GM18499 (cell line): ENCODE data around the gene VILL.
A peak's percentile ranks its signal among the peaks of the same experiment; 100 is the strongest.
"Not testable (repeated sequence)": the region's sequence is repeated elsewhere in the genome, so short reads cannot be mapped to it uniquely, and the experiment has no call there.

Source experiments
- ATAC-seq: cut with Tn5 transposase; IDR thresholded peaks from one replicate; pipeline ENCODE4 v1.9.1; 2021; ENCODE audit warnings: moderate number of reproducible peaks; ENCODE audit not compliant: insufficient read depth, unreplicated experiment

VILL gene

GRCh38 chr3:37982331-37982730, 8.3 kb upstream of the VILL start:
- ATAC-seq = no peak

GRCh38 chr3:37984051-37984450, 6.5 kb upstream of the VILL start:
- no peak for ATAC-seq

DNA sequence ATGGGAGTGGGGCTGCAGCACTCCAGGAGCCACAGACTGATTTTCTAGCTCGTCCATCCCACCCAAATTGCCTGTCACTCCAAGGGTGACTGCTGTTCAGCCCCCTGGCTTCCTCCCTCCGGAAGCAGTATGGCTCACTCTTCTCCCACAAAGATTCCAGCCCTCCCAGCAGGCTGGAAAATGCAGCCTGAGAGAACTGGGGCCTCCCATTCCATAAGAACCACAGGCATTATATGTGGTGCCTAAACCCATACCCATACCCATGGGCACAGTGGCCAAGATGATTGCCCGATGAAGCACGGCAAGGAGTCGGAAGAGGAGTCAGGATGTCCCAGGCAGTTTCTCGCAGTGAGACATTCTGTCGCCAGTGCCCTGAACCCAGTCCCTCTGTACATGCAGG, 6.0 kb upstream of the VILL start:
- ATAC-seq = no peak

DNA sequence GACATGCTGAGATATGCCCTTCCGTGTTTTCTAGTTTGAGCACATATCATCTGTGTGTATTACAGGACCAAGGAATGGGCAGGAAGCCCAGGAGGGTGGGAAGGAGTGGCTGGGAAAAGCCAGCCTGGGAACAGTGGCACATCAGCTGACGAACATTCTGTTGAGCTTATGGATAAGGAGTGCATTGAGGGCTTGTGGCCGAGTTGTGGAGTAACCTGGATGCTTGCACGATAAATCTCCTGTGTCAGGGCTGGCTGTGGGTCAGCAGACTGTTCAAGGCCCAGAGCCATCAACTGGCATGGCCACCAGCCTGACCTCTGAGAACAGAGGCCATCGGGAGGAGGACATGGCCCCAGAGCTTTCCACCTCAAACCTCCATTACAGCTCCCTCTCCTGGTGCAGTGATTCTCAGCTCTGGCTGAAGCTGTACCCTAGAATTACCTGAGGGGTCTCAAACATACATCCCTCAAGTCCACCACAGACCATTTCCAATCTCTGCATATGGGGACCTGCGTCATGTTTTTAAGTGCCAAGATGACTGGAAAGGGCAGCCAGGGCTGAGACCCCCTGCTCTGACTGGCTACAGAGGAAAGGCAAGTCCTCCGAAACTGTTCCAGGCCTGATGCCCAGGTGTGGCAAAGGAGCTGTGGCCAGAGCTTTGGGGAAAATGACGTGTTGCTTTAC, 4.8 kb upstream of the VILL start:
- ATAC-seq = no peak

- ATAC-seq = no peak
Observed at GRCh38 chr3:37986479-37987314, 3.9 kb upstream of the VILL start.

DNA sequence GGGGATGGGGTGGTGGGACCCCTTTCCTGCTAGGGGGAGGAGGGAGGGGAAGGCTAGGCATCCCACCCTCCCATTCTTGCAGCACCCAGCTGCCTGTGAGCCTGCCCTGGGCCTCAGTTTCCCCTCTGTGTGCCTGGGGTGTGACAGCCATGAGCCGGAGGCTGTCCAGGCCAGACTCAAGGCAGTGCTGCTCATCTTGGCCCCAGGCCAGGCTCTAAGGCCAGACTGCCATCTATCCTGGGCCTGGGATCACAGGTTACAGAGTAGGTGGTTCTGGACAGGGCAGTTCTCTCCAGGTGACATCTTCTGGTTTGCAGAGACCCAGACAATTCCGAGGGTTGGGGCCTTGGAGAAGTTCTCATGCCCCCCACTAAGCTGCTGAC, 3.3 kb upstream of the VILL start:
- no peak for ATAC-seq

- ATAC-seq = no peak
Observed at GRCh38 chr3:37987751-37988179, 2.8 kb upstream of the VILL start.

DNA sequence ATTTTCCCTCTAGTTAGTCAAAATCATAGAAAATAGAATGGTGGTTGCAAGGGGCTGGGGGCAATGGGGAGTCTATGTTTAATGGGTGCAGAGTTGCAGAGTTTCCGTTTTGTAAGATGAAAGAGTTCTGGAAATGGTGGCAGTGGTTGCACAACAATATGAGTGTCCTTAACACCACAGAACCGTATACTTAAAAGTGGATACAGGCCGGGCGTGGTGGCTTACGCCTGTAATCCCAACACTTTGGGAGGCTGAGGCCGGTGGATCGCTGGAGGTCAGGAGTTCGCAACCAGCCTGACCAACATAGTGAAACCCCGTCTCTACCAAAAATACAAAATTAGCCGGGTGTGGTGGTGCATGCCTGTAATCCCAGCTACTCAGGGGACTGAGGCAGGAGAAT, 2.2 kb upstream of the VILL start:
- ATAC-seq = not testable (repeated sequence)

- no peak for ATAC-seq
Observed at GRCh38 chr3:37988931-37989525, 1.6 kb upstream of the VILL start.

DNA sequence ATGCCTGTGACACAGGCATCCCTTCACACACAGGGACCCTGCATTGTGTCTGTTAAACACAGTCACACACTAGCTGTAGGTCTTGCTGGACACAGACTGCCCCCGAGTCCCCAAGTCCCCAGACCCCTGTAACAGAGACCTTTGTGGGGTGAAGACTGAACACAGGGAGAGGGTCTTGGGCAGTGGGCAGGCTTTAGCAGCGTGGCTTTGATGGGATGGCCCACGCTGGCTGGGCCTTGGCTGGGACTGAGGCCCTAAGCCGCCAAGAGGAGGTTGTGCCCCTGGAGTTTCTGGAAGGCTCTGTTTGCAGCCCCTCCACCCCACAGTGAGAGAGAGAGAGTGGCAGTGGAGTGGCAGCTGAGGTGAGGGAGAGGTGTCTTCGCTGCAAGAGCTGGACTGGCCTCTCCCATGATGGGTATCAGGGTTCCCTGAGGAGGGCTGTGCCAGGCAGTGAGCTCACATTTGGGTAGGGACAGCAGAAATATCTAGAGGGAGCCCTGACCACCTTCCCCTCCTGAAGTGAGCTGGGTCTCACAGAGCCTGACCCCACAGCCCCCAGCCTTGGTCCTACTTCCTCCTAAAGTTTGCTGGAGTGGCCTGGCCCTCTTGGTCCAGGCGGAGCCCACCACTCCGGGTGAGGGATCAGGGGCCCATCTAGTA, 635 bp upstream of the VILL start:
- ATAC-seq = no peak

- no peak for ATAC-seq
Observed at GRCh38 chr3:37991109-37991508, 523 bp downstream of the VILL start.

DNA sequence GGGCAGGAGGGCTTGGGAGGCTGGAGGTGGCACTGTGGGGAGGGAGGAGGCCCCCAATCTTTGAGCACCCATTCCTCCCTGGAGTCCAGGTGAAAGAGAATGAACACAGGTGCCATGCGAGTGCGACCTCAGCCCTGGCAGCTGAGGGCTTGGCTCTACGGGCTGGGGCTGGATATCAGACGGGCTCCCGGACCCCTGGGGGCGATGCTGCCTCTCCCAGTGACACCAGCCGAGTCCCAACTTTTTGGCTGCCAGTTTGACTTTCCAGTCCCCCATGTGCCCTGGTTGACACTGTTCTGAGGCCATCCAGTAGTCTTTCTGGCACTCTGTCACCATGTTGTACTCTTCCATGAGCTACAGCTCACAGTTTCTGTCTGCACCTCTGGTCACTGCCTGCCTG, 1.2 kb downstream of the VILL start:
- ATAC-seq = no peak

DNA sequence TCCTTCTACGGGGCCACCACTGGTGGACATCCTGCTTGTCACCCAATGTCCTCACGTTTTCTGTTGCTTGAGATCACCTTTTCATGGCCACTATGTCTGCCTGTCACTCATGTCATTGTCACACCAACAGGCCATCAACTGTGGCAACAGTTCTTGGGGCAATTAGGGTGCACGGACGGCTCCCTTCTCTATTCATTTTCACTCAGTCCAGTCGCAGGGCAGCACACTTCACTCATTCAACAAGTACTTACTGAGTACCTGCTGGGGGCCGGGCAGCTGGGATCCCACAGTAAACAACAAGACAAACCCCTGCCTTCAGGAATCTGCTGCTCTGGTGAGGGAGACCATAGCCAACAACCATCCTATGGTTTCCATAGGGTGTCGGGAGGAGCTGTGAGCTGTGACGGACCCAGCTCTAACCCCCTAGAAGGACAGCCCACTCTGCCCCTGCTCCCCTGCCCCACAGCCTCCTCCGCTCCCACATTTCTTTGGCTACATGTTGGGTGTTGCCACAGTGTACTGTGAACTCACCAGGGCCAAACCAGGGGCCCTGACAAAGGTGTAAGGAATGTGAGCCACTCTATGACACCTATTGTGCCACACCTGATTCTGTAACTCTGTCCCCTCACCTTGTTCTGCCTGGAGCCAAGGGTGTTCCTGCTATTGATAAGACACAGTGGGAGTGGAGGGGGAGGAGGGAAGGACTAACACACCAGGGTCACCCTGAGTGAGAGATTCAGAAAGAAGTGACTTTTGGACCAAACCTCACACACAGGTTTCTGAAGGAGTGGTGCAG, 1.9 kb downstream of the VILL start:
- no peak for ATAC-seq

DNA sequence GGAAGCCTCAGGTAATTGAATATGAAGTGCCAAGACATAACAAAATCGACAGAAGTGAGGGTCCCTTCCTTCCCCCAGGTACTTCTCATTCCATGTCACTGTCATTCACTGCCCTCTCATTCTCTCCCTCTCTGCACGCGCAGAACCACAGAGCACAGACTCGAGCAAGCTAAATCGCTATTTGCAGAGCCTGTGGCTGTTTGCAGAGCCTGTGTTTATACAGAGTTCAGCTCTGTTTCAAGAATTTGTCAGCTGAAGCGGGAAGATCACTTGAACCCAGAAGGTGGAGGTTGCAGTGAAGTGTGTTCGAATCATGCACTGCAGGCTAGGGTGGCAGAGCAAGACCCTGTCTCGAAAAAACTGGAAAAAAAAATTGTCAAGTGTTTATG, 2.5 kb downstream of the VILL start:
- no peak for ATAC-seq

DNA sequence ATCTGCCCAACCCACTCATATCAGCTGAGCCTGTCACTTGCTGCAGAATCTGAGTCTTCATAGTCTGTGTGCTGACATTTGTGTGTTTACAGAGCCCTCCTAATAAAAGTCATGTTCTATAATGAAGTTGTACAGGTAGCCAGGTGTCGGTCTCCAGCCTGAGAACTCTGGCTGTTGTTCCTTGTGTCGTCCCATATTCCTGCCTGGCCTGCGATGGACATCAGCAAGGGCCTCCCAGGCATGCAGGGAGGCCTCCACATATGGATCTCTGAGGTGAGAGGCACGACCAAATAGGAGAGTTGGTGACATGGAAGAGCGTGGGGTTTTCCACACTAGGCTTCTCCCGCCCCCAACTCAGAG, 2.9 kb downstream of the VILL start:
- no peak for ATAC-seq

- peak; percentile 33 for ATAC-seq
Observed at GRCh38 chr3:37993820-37994638, 3.4 kb downstream of the VILL start.

- ATAC-seq = no peak
Observed at GRCh38 chr3:37994639-37994972, 4.0 kb downstream of the VILL start.

DNA sequence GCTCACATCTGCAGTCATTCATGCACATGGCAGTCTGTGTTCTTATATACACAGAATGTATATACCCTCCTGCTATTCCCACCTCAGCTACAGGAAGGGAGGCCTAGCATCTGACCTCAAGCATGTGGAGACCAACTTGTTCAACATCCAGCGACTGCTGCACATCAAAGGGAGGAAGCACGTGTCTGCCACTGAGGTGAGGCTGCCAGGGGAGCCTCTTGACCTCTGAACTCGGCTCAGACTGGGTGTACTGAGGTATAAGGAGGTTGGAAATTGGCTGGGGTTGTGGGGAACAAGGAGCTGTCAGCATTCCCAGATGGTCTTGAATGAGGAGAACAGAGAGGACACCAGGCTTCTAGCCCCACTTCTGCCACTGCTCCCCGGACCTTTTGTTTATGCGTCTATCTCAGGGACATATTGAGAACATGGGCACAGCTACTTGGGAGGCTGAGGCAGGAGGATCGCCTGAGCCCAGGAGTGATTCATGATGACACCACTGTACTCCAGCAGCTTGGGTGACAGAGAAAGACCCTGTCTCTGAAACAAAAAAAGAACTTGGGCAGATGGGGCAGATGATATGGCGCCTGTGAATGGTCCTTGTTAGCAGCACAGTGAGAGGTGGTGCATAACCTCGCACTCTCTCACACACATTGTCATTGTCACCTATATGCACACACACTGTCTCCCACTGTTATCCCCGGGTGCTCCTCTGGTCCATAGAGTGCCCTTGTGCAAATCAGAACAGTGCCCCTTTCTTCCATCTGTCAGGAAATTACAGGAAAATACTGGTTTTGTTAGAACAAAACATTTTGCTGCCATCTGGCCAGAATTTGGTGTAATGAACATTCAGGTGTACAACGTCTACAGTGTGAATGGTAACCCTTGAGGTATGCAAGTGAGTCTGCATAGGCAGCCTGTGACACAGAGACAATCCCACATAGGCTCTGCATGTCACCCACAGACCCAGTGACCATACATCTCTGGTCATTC, 5.4 kb downstream of the VILL start:
- no peak for ATAC-seq
